ENCODE measurements around the gene SLC4A7.

Gene SLC4A7

DNA sequence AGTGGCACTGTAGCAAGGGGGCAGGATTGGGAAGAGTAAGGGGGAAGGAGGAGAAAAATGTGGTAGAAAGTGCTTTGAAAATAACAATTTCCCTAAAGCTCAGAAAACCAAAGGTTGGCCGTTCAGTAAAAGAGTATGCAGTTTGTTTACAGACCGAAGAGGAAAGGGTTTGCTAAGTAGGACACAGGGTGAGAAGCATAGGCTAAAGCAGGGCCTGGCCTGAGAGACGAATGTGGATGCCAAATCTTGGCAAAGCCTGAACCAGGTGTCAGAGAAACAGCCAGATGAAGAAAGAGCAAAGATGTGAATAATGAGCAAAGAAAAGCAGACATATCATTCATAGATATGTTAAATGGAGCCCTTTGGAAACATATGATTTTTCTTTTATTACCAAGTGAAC lies 132.1 kb downstream of the SLC4A7 start:
- Histone ChIP-seq H3K79me2 (ENCODE audit: insufficient read depth, low read depth) (no peaks in the 10 kb centered on the region), H3K36me3 (ENCODE audit: insufficient read depth) (no peaks in the 10 kb centered on the region), H3K4me1 (ENCODE audit: low read depth, poor library complexity, severe bottlenecking) (no peaks in the 10 kb centered on the region), H3K27me3 (ENCODE audit: insufficient read depth, low read depth) (no peaks in the 10 kb centered on the region), H3K9ac (no peak overlapping the region), H3K4me3 (IDR thresholded peaks at IDR 0.05; ENCODE audit: insufficient read depth, low read depth, low read length) (no peak overlapping the region), H4K20me1 (ENCODE audit: insufficient read depth) (no peaks in the 10 kb centered on the region), H2AFZ (ENCODE audit: low read depth) (no peak overlapping the region), H3K27ac (no peak overlapping the region), H3K4me2 (no peak overlapping the region)
- TF ChIP-seq, protein P1, sequence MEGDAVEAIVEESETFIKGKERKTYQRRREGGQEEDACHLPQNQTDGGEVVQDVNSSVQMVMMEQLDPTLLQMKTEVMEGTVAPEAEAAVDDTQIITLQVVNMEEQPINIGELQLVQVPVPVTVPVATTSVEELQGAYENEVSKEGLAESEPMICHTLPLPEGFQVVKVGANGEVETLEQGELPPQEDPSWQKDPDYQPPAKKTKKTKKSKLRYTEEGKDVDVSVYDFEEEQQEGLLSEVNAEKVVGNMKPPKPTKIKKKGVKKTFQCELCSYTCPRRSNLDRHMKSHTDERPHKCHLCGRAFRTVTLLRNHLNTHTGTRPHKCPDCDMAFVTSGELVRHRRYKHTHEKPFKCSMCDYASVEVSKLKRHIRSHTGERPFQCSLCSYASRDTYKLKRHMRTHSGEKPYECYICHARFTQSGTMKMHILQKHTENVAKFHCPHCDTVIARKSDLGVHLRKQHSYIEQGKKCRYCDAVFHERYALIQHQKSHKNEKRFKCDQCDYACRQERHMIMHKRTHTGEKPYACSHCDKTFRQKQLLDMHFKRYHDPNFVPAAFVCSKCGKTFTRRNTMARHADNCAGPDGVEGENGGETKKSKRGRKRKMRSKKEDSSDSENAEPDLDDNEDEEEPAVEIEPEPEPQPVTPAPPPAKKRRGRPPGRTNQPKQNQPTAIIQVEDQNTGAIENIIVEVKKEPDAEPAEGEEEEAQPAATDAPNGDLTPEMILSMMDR (conservative IDR thresholded peaks at IDR 0.05; ENCODE audit: low read depth, low read length), result no peak

DNA sequence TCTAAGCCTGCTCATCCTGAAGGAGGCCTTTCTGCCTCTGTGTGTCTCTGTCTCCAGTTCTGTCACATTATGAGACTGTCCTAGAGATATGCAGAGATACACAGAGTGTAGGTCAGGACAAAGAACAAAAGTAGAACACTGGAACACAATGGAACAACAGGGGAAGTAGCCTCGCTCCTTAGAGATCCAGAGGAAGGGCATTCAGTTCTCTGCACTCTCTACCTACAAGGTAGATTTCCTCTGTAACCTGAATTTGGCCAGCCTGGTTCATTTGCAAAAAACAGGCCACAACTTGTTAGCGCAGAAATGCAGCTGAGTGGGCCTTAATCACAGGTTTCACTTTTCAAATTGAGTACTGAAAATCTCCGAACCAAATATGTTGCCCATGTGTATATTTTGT lies 134.4 kb downstream of the SLC4A7 start:
- Histone ChIP-seq H4K20me1 (ENCODE audit: insufficient read depth) (no peaks in the 10 kb centered on the region), H3K27ac (no peak overlapping the region), H3K27me3 (ENCODE audit: insufficient read depth, low read depth) (no peaks in the 10 kb centered on the region), H3K4me2 (no peak overlapping the region), H3K4me3 (IDR thresholded peaks at IDR 0.05; ENCODE audit: insufficient read depth, low read depth, low read length) (no peak overlapping the region), H3K79me2 (ENCODE audit: insufficient read depth, low read depth) (no peaks in the 10 kb centered on the region), H3K4me1 (ENCODE audit: low read depth, poor library complexity, severe bottlenecking) (no peaks in the 10 kb centered on the region), H2AFZ (ENCODE audit: low read depth) (no peak overlapping the region), H3K9ac (no peak overlapping the region), H3K36me3 (ENCODE audit: insufficient read depth) (no peaks in the 10 kb centered on the region)
- TF ChIP-seq, protein P1 (conservative IDR thresholded peaks at IDR 0.05; ENCODE audit: low read depth, low read length), result no peak

- no peaks in the 10 kb centered on the region for H3K27me3 ChIP-seq (ENCODE audit: insufficient read depth, low read depth)
- H3K27ac ChIP-seq, result no peak overlapping the region
- no peak overlapping the region for H3K4me3 ChIP-seq (IDR thresholded peaks at IDR 0.05; ENCODE audit: insufficient read depth, low read depth, low read length)
- H4K20me1 ChIP-seq (ENCODE audit: insufficient read depth), result no peaks in the 10 kb centered on the region
- no peaks in the 10 kb centered on the region for H3K36me3 ChIP-seq (ENCODE audit: insufficient read depth)
- no peaks in the 10 kb centered on the region for H3K79me2 ChIP-seq (ENCODE audit: insufficient read depth, low read depth)
- no peak overlapping the region for H3K4me2 ChIP-seq
- no peaks in the 10 kb centered on the region for H3K4me1 ChIP-seq (ENCODE audit: low read depth, poor library complexity, severe bottlenecking)
- H2AFZ ChIP-seq (ENCODE audit: low read depth), result no peak overlapping the region
- TF ChIP-seq, protein P1 (conservative IDR thresholded peaks at IDR 0.05; ENCODE audit: low read depth, low read length), result no peak
- H3K9ac ChIP-seq, result no peak overlapping the region
These were observed 138.0 kb downstream of the SLC4A7 start for GRCh38 chr3:27345959-27346865.

DNA sequence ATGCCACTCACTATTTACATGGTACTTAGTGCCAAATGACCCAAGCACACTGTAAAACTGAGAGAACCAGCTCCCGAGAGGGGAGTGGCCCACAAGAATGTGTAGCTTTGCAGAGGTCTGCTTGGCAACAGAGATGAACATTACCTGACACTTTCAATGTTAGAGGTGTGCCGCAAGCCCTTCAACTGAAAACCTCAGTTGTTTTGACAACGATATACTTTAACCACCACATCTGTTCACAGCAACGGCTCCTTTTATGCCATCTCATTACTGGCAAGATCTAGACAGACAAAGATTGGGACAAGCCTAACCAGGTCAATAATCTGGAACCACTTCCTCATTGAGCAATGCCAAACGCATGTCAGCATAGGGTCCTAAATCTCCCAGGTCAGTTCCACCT lies 138.7 kb downstream of the SLC4A7 start:
- H3K27me3 ChIP-seq (ENCODE audit: insufficient read depth, low read depth), result no peaks in the 10 kb centered on the region
- H3K79me2 ChIP-seq (ENCODE audit: insufficient read depth, low read depth), result no peaks in the 10 kb centered on the region
- no peak overlapping the region for H3K4me2 ChIP-seq
- TF ChIP-seq, protein P1 (conservative IDR thresholded peaks at IDR 0.05; ENCODE audit: low read depth, low read length), result no peak
- H3K27ac ChIP-seq, result no peak overlapping the region
- no peaks in the 10 kb centered on the region for H3K36me3 ChIP-seq (ENCODE audit: insufficient read depth)
- no peak overlapping the region for H3K4me3 ChIP-seq (IDR thresholded peaks at IDR 0.05; ENCODE audit: insufficient read depth, low read depth, low read length)
- no peaks in the 10 kb centered on the region for H3K4me1 ChIP-seq (ENCODE audit: low read depth, poor library complexity, severe bottlenecking)
- no peak overlapping the region for H3K9ac ChIP-seq
- no peaks in the 10 kb centered on the region for H4K20me1 ChIP-seq (ENCODE audit: insufficient read depth)
- H2AFZ ChIP-seq (ENCODE audit: low read depth), result no peak overlapping the region

Measured in KMS-11 (cell line).